ENCODE measurements around the gene KIF25. TPM values are rescaled to one million over a fixed set of nuclear protein-coding genes. Genes with fewer than 3 reads are reported as not detected.
"Not testable (repeated sequence)": the region's sequence is repeated elsewhere in the genome, so short reads cannot be mapped to it uniquely, and the experiment has no call there.

Gene KIF25
- total and polyA plus RNA-seq, 2 donors: 0.80 to 1.5 TPM

GRCh38 chr6:168072730-168073129 is 75.3 kb downstream of the KIF25 start:
- no peaks in the 10 kb centered on the region for H3K4me1 ChIP-seq (ENCODE audit: control insufficient read depth in 2 of 2, insufficient read depth in 2 of 2, low read length in 2 of 2)

DNA sequence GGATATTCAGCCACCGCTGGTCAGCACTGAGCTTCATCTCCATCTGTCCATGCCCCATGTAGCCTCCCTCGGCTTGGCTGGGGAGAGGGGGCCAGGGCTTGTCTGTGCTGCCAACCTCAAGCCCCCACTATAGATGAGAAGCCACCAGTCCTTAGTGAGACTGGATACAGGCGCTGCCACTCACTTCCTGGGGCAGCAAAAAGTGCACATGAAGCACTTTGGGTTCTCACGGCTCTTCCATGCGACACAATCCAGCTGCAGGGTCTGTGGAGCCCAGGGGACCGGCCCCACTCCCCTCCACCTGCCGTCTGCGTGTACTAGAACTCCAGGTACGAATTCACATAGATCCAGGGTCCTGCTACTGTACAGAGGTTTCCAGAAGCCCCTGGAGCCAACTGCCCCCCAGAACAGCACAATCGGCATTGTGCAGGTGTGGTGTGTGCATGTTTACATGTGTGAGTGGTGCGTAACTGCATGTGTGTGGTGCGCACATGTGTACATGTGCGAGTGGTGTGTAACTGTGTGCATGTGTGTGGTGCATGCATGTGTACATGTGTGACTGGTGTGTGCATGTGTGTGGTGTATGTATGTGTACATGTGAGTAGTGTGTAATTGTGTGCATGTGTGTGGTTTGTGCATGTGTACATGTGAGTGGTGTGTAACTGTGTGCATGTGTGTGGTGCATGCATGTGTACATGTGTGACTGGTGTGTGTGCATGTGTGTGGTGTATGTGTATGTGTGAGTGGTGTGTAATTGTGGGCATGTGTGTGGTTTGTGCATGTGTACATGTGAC is 76.7 kb downstream of the KIF25 start:
- no peaks in the 10 kb centered on the region for H3K27me3 ChIP-seq (ENCODE audit: control insufficient read depth in 2 of 2, insufficient read depth in 1 of 2, low read length in 1 of 2)
- no peaks in the 10 kb centered on the region for H3K4me1 ChIP-seq (ENCODE audit: control insufficient read depth in 2 of 2, insufficient read depth in 2 of 2, low read length in 2 of 2)
- WGBS: 85% methylated on average over 13 of the region's 13 CpGs
- no peak overlapping the region for H3K4me3 ChIP-seq (ENCODE audit: low read length in 2 of 2)
- H3K27ac ChIP-seq (ENCODE audit: low read depth in 1 of 2, low read length in 1 of 2): no peak overlapping the region
- peaks cover 0 to 8% of the 10 kb centered on the region in 2 donors for H3K9me3 ChIP-seq (ENCODE audit: control insufficient read depth in 2 of 2, insufficient read depth in 1 of 2, low read length in 1 of 2)
- no peak for DNase-seq (ENCODE audit: low read depth in 6 of 9, low spot score in 9 of 9)
- no peaks in the 10 kb centered on the region for H3K36me3 ChIP-seq (ENCODE audit: control insufficient read depth in 2 of 2, insufficient read depth in 2 of 2, low read length in 1 of 2)

More at GRCh38 chr6:168072730-168073129, 75.3 kb downstream of the KIF25 start:
- DNase-seq (ENCODE audit: low read depth in 6 of 9, low spot score in 9 of 9): no peak
- no peaks in the 10 kb centered on the region for H3K27me3 ChIP-seq (ENCODE audit: control insufficient read depth in 2 of 2, insufficient read depth in 1 of 2, low read length in 1 of 2)
- no peaks in the 10 kb centered on the region for H3K36me3 ChIP-seq (ENCODE audit: control insufficient read depth in 2 of 2, insufficient read depth in 2 of 2, low read length in 1 of 2)
- H3K9me3 ChIP-seq (ENCODE audit: control insufficient read depth in 2 of 2, insufficient read depth in 1 of 2, low read length in 1 of 2): peaks cover 0 to 8% of the 10 kb centered on the region in 2 donors
- no peak overlapping the region for H3K4me3 ChIP-seq (ENCODE audit: low read length in 2 of 2)
- no peak overlapping the region for H3K27ac ChIP-seq (ENCODE audit: low read depth in 1 of 2, low read length in 1 of 2)
- WGBS: 86% methylated on average over 4 of the region's 4 CpGs

- no peak overlapping the region for H3K27ac ChIP-seq (ENCODE audit: low read depth in 1 of 2, low read length in 1 of 2)
- DNase-seq (ENCODE audit: low read depth in 6 of 9, low spot score in 9 of 9): no peak
- H3K4me3 ChIP-seq (ENCODE audit: low read length in 2 of 2): no peak overlapping the region
- H3K9me3 ChIP-seq (ENCODE audit: control insufficient read depth in 2 of 2, insufficient read depth in 1 of 2, low read length in 1 of 2): peaks cover 0 to 11% of the 10 kb centered on the region in 2 donors
- no peaks in the 10 kb centered on the region for H3K27me3 ChIP-seq (ENCODE audit: control insufficient read depth in 2 of 2, insufficient read depth in 1 of 2, low read length in 1 of 2)
- H3K36me3 ChIP-seq (ENCODE audit: control insufficient read depth in 2 of 2, insufficient read depth in 2 of 2, low read length in 1 of 2): no peaks in the 10 kb centered on the region
- no peaks in the 10 kb centered on the region for H3K4me1 ChIP-seq (ENCODE audit: control insufficient read depth in 2 of 2, insufficient read depth in 2 of 2, low read length in 2 of 2)
- 90% methylated on average over 13 of the region's 13 CpGs for WGBS
These were observed 77.7 kb downstream of the KIF25 start for GRCh38 chr6:168075216-168075615.

GRCh38 chr6:168075787-168076202 is 78.3 kb downstream of the KIF25 start:
- WGBS: 92% methylated on average over 33 of the region's 34 CpGs

GRCh38 chr6:168077401-168077800 is 79.9 kb downstream of the KIF25 start:
- not testable (repeated sequence) for H3K4me3 ChIP-seq (ENCODE audit: low read length in 2 of 2); DNase-seq (ENCODE audit: low read depth in 6 of 9, low spot score in 9 of 9); H3K27me3 ChIP-seq (ENCODE audit: control insufficient read depth in 2 of 2, insufficient read depth in 1 of 2, low read length in 1 of 2); H3K36me3 ChIP-seq (ENCODE audit: control insufficient read depth in 2 of 2, insufficient read depth in 2 of 2, low read length in 1 of 2); H3K27ac ChIP-seq (ENCODE audit: low read depth in 1 of 2, low read length in 1 of 2); H3K4me1 ChIP-seq (ENCODE audit: control insufficient read depth in 2 of 2, insufficient read depth in 2 of 2, low read length in 2 of 2)
- WGBS: 81% methylated on average over 7 of the region's 7 CpGs
- peaks cover 0 to 11% of the 10 kb centered on the region in 2 donors for H3K9me3 ChIP-seq (ENCODE audit: control insufficient read depth in 2 of 2, insufficient read depth in 1 of 2, low read length in 1 of 2)

More at GRCh38 chr6:168075787-168076202, 78.3 kb downstream of the KIF25 start:
- H3K9me3 ChIP-seq (ENCODE audit: control insufficient read depth in 2 of 2, insufficient read depth in 1 of 2, low read length in 1 of 2): peaks cover 0 to 11% of the 10 kb centered on the region in 2 donors
- H3K36me3 ChIP-seq (ENCODE audit: control insufficient read depth in 2 of 2, insufficient read depth in 2 of 2, low read length in 1 of 2): no peaks in the 10 kb centered on the region
- no peaks in the 10 kb centered on the region for H3K4me1 ChIP-seq (ENCODE audit: control insufficient read depth in 2 of 2, insufficient read depth in 2 of 2, low read length in 2 of 2)
- no peaks in the 10 kb centered on the region for H3K27me3 ChIP-seq (ENCODE audit: control insufficient read depth in 2 of 2, insufficient read depth in 1 of 2, low read length in 1 of 2)
- DNase-seq (ENCODE audit: low read depth in 6 of 9, low spot score in 9 of 9): no peak
- no peak overlapping the region for H3K27ac ChIP-seq (ENCODE audit: low read depth in 1 of 2, low read length in 1 of 2)
- H3K4me3 ChIP-seq (ENCODE audit: low read length in 2 of 2): no peak overlapping the region

DNA sequence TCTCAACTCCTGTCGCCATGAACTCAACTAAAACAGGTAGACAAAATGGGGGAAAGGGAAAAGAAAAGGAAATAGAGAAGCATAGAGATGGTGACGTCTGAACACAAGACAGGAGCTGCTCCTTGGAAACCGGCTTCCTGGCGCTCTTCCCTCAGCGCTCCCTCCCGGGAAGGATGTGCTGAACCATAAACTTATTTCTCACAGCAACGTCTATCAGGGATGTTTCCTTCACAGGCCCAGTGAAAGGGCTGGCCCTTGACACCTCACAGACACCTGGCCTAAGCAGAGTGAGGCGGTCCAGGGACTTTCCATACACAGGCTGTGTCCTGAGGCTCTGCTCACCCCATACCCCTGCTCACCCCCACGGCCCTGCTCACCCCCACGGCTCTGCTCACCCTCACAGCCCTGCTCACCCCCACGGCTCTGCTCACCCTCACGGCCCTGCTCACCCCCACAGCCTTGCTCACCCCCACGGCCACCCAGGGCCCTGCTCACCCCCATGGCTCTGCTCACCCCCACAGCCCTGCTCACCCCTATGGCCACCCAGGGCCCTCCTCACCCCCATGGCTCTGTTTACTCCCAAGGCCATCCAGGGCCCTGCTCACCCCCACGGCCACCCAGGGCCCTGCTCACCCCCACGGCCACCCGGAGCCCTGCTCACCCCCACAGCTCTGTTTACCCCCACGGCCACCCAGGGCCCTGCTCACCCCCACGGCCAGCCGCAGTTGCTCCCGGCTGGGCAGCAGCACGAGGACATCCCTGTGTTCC is 80.9 kb downstream of the KIF25 start:
- Histone ChIP-seq H3K4me1 (ENCODE audit: control insufficient read depth in 2 of 2, insufficient read depth in 2 of 2, low read length in 2 of 2) (no peaks in the 10 kb centered on the region), H3K27ac (ENCODE audit: low read depth in 1 of 2, low read length in 1 of 2) (no peak overlapping the region), H3K27me3 (ENCODE audit: control insufficient read depth in 2 of 2, insufficient read depth in 1 of 2, low read length in 1 of 2) (peaks cover 0 to under 1% of the 10 kb centered on the region in 2 donors), H3K9me3 (ENCODE audit: control insufficient read depth in 2 of 2, insufficient read depth in 1 of 2, low read length in 1 of 2) (peaks cover 0 to 11% of the 10 kb centered on the region in 2 donors), H3K36me3 (ENCODE audit: control insufficient read depth in 2 of 2, insufficient read depth in 2 of 2, low read length in 1 of 2) (no peaks in the 10 kb centered on the region), H3K4me3 (ENCODE audit: low read length in 2 of 2) (no peak overlapping the region)
- 80% methylated on average over 21 of the region's 21 CpGs for WGBS
- DNase-seq (ENCODE audit: low read depth in 6 of 9, low spot score in 9 of 9): no peak

- no peaks in the 10 kb centered on the region for H3K36me3 ChIP-seq (ENCODE audit: control insufficient read depth in 2 of 2, insufficient read depth in 2 of 2, low read length in 1 of 2)
- WGBS: 95% methylated on average over 21 of the region's 21 CpGs
- DNase-seq (ENCODE audit: low read depth in 6 of 9, low spot score in 9 of 9): no peak
- H3K27me3 ChIP-seq (ENCODE audit: control insufficient read depth in 2 of 2, insufficient read depth in 1 of 2, low read length in 1 of 2): peaks cover 0 to 2% of the 10 kb centered on the region in 2 donors
- H3K27ac ChIP-seq (ENCODE audit: low read depth in 1 of 2, low read length in 1 of 2): no peak within 1 kb of the TSS
- H3K9me3 ChIP-seq (ENCODE audit: control insufficient read depth in 2 of 2, insufficient read depth in 1 of 2, low read length in 1 of 2): peaks cover 0 to 11% of the 10 kb centered on the region in 2 donors
- no peak within 1 kb of the TSS for H3K4me3 ChIP-seq (ENCODE audit: low read length in 2 of 2)
- no peaks in the 10 kb centered on the region for H3K4me1 ChIP-seq (ENCODE audit: control insufficient read depth in 2 of 2, insufficient read depth in 2 of 2, low read length in 2 of 2)
These were observed 81.5 kb downstream of the KIF25 start, which contains the start of gene FRMD1 for GRCh38 chr6:168078943-168079405. Gene FRMD1, minus strand, starts transcription at chr6:168079212. Its CDS starts 118 bp downstream, at chr6:168079094.

DNA sequence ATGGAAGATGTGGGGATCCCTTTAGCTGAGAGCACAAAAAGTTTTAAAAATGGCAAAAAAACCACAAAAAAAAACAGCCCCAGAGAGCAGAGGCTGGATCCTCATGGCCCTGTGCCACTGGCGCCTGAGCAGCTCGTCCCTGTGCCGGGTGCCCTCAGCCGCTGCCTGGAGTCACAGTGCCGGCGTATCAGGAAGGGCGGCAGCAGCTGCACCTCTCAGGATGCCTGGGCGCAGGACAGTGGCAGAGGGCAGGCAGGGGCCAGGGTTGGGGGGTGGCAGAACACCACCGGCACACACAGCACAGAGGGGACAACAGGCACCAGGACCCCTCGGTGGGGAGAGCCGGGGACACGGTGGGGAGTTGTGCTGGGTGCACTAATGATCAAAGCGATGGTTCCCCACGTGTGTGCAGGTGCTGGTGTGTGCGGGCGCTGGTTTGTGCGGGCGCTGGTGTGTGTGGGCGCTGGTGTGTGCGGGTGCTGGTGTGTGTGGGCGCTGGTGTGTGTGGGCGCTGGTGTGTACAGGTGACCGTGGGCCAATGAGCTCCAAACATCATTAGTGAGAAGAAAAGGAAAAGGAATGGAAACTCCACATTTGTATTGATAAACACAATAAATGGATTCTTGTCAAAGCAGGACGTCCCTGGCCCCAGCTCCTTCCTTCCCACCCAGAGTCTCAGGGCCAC is 83.1 kb downstream of the KIF25 start:
- WGBS: 89% methylated on average over 24 of the region's 24 CpGs
- DNase-seq (ENCODE audit: low read depth in 6 of 9, low spot score in 9 of 9): no peak
- no peak overlapping the region for H3K4me3 ChIP-seq (ENCODE audit: low read length in 2 of 2)
- no peak overlapping the region for H3K27ac ChIP-seq (ENCODE audit: low read depth in 1 of 2, low read length in 1 of 2)
- no peaks in the 10 kb centered on the region for H3K4me1 ChIP-seq (ENCODE audit: control insufficient read depth in 2 of 2, insufficient read depth in 2 of 2, low read length in 2 of 2)
- peaks cover 0 to 5% of the 10 kb centered on the region in 2 donors for H3K9me3 ChIP-seq (ENCODE audit: control insufficient read depth in 2 of 2, insufficient read depth in 1 of 2, low read length in 1 of 2)
- no peaks in the 10 kb centered on the region for H3K36me3 ChIP-seq (ENCODE audit: control insufficient read depth in 2 of 2, insufficient read depth in 2 of 2, low read length in 1 of 2)
- H3K27me3 ChIP-seq (ENCODE audit: control insufficient read depth in 2 of 2, insufficient read depth in 1 of 2, low read length in 1 of 2): peaks cover 0 to 2% of the 10 kb centered on the region in 2 donors
